Measurements from ENCODE around the gene MUC3A.
"Not testable (repeated sequence)": the region's sequence is repeated elsewhere in the genome, so short reads cannot be mapped to it uniquely, and the experiment has no call there.

The MUC3A gene

GRCh38 chr7:100978300-100978699 lies 29.0 kb downstream of the MUC3A start:
- DNase-seq: no peak

GRCh38 chr7:100983451-100984187 lies 34.3 kb downstream of the MUC3A start:
- DNase-seq: peak; percentile 73

GRCh38 chr7:100984241-100984918 lies 35.0 kb downstream of the MUC3A start:
- not testable (repeated sequence) for DNase-seq

- DNase-seq: not testable (repeated sequence)
Measured at GRCh38 chr7:100985033-100985797, 35.9 kb downstream of the MUC3A start.

GRCh38 chr7:100991631-100992030 lies 42.3 kb downstream of the MUC3A start:
- no peak for DNase-seq

- not testable (repeated sequence) for DNase-seq
Measured at GRCh38 chr7:100992280-100992679, 42.9 kb downstream of the MUC3A start.

GRCh38 chr7:100994671-100995070 lies 45.3 kb downstream of the MUC3A start:
- DNase-seq: not testable (repeated sequence)

- DNase-seq: not testable (repeated sequence)
Measured at GRCh38 chr7:100998530-100998929, 49.2 kb downstream of the MUC3A start.

GRCh38 chr7:100999334-100999733 lies 50.0 kb downstream of the MUC3A start:
- DNase-seq: not testable (repeated sequence)

- not testable (repeated sequence) for DNase-seq
Measured at GRCh38 chr7:101000025-101000424, 50.7 kb downstream of the MUC3A start.

- not testable (repeated sequence) for DNase-seq
Measured at GRCh38 chr7:101002333-101002732, 53.0 kb downstream of the MUC3A start.

GRCh38 chr7:101007361-101007760 lies 58.0 kb downstream of the MUC3A start:
- DNase-seq: not testable (repeated sequence)

- no peak for DNase-seq
Measured at GRCh38 chr7:101009629-101010028, 60.3 kb downstream of the MUC3A start.

GRCh38 chr7:101012931-101013330 lies 63.6 kb downstream of the MUC3A start:
- DNase-seq: no peak

GRCh38 chr7:101015626-101016025 lies 66.3 kb downstream of the MUC3A start:
- DNase-seq: no peak

- peak; percentile 93 for DNase-seq
Measured at GRCh38 chr7:101017064-101017777, 67.9 kb downstream of the MUC3A start.

Measured in islet precursor cell (in vitro differentiated cells).